HepG2 (cell line): ENCODE data around the gene METTL26. TPM values are rescaled to one million over a fixed set of nuclear protein-coding genes. Genes with fewer than 3 reads are reported as not detected.

Source experiments
- FOXO1 ChIP-seq: sonication (generic); formaldehyde crosslinking; IDR thresholded peaks from 2 replicates; pipeline ENCODE4 v1.4.0; 2020; ENCODE audit warnings: missing genetic modification reagents
- HBP1 ChIP-seq: IDR thresholded peaks from 2 replicates; pipeline ENCODE4 v1.6.1; 2016; ENCODE audit warnings: low read depth, control low read depth
- MAF1 ChIP-seq: sonication (generic); formaldehyde crosslinking; IDR thresholded peaks from 2 replicates; pipeline ENCODE4 v1.5.0; 2020; ENCODE audit warnings: missing genetic modification reagents, borderline replicate concordance
- MYPOP ChIP-seq: sonication (generic); formaldehyde crosslinking; IDR thresholded peaks from 2 replicates; pipeline ENCODE4 v1.8.1; 2023; ENCODE audit warnings: mild to moderate bottlenecking, moderate library complexity, missing genetic modification reagents
- PRMT3 ChIP-seq: sonication (generic); formaldehyde crosslinking; IDR thresholded peaks from 2 replicates; pipeline ENCODE4 v1.8.1; 2022; ENCODE audit warnings: low read depth, mild to moderate bottlenecking, moderate library complexity, missing genetic modification reagents, borderline replicate concordance
- SAFB2 ChIP-seq: sonication (generic); formaldehyde crosslinking; IDR thresholded peaks from 2 replicates; pipeline ENCODE4 v1.5.1; 2020; ENCODE audit warnings: missing genetic modification reagents, low read depth, mild to moderate bottlenecking, borderline replicate concordance
- SMAD3 ChIP-seq: sonication (generic); formaldehyde crosslinking; IDR thresholded peaks from 2 replicates; pipeline ENCODE4 v1.4.0; 2020; ENCODE audit warnings: missing genetic modification reagents
- SMYD3 ChIP-seq: sonication (generic); formaldehyde crosslinking; IDR thresholded peaks from 2 replicates; pipeline ENCODE4 v1.8.1; 2023; ENCODE audit warnings: mild to moderate bottlenecking, missing genetic modification reagents
- STAT5B ChIP-seq: sonication (generic); formaldehyde crosslinking; IDR thresholded peaks from 2 replicates; pipeline ENCODE4 v1.4.0; 2020; ENCODE audit warnings: missing genetic modification reagents
- TCF12 ChIP-seq, 2 experiments: fragments of 450-650 bp in 1 of 2; sonication (generic) in 1 of 2; formaldehyde crosslinking in 1 of 2; IDR thresholded peaks; 2 replicates each; pipeline versions ENCODE4 v1.6.1 to v1.8.0; 2017 to 2022; ENCODE audit warnings: antibody characterized with exemption in 1 of 2, mild to moderate bottlenecking in 1 of 2, missing genetic modification reagents in 1 of 2, moderate library complexity in 1 of 2
- TEAD2 ChIP-seq: sonication (generic); formaldehyde crosslinking; IDR thresholded peaks from 2 replicates; pipeline ENCODE4 v1.9.0; 2021; ENCODE audit warnings: missing genetic modification reagents
- THAP8 ChIP-seq: sonication (generic); formaldehyde crosslinking; IDR thresholded peaks from 2 replicates; pipeline ENCODE4 v1.5.1; 2020; ENCODE audit warnings: missing genetic modification reagents, mild to moderate bottlenecking, borderline replicate concordance
- THRA ChIP-seq: sonication (generic); formaldehyde crosslinking; IDR thresholded peaks from 2 replicates; pipeline ENCODE4 v1.4.0; 2020; ENCODE audit warnings: missing genetic modification reagents, borderline replicate concordance
- ZGPAT ChIP-seq: IDR thresholded peaks from 2 replicates; pipeline ENCODE4 v1.6.1; 2016; ENCODE audit warnings: mild to moderate bottlenecking
- ZNF354B ChIP-seq: sonication (generic); formaldehyde crosslinking; IDR thresholded peaks from 2 replicates; pipeline ENCODE4 v1.8.0; 2022; ENCODE audit warnings: mild to moderate bottlenecking, missing genetic modification reagents
- ZNF704 ChIP-seq: sonication (generic); formaldehyde crosslinking; IDR thresholded peaks from 2 replicates; pipeline ENCODE4 v1.8.1; 2023; ENCODE audit warnings: mild to moderate bottlenecking, inconsistent platforms, moderate library complexity, missing genetic modification reagents, borderline replicate concordance
- ZUFSP ChIP-seq: sonication (generic); formaldehyde crosslinking; IDR thresholded peaks from 2 replicates; pipeline ENCODE4 v1.9.0; 2021; ENCODE audit warnings: missing genetic modification reagents, mild to moderate bottlenecking, borderline replicate concordance
- polyA plus RNA-seq, 8 experiments: library from polyadenylated mRNA; depleted of rRNA in 3 of 8; stranded (reverse) in 7 of 8; unstranded in 1 of 8; fragments of >200 nt; fragmentation: Illumina TruSeq in 4 of 8; extraction: Trizol in 4 of 8; gene quantifications; 2 replicates each; pipeline versions ENCODE4 v1.2.1 to v1.2.3, GENCODE V29; 2011 to 2016; ENCODE audit warnings: low read depth in 4 of 8, missing spikeins in 1 of 8, mixed read lengths in 1 of 8; ENCODE audit not compliant: insufficient read depth in 1 of 8
- total RNA-seq, 5 experiments: library from RNA; depleted of rRNA; stranded (reverse); fragments of >200 nt; fragmentation: Illumina TruSeq; extraction: Trizol; gene quantifications; 2 replicates each; pipeline ENCODE4 v1.2.3, GENCODE V29; 2016; ENCODE audit warnings: low read depth in 1 of 5

Gene METTL26
- total and polyA plus RNA-seq, 2 of the 13 experiments (the other 11 are each of a cell fraction or from before 2014, with no cell fraction given) = 65.5 to 70.1 TPM

GRCh38 chr16:636206-637080 is at the start of gene METTL26 (continued):
- TF ChIP-seq HBP1 (0 out of 2 replicates have a peak, but pooled peaks have one; percentile 51), TCF12 (IDR thresholded peaks at IDR 0.05) (no peak), TCF12 (CRISPR knock-in tag; IDR thresholded peaks at IDR 0.05) (0 out of 2 replicates have a peak, but pooled peaks have one; percentile 23), TEAD2 (no peak), THRA (CRISPR knock-in tag) (0 out of 2 replicates have a peak, but pooled peaks have one; percentile 11), THAP8 (peak; percentile 38; the same call in 1 of the 2 replicates), ZUFSP (no peak), ZGPAT (CRISPR knock-in tag) (peak; percentile 73), ZNF704 (CRISPR knock-in tag) (peak; percentile 58; the same call in 1 of the 2 replicates), STAT5B (no peak; the same call in 1 of the 2 replicates), SMAD3 (CRISPR knock-in tag) (no peak; the same call in 1 of the 2 replicates), ZNF354B (CRISPR knock-in tag) (peak; percentile 52; the same call in 1 of the 2 replicates), SAFB2 (CRISPR knock-in tag) (peak; percentile 21; the same call in 1 of the 2 replicates), SMYD3 (CRISPR knock-in tag) (peak; percentile 30; the same call in 1 of the 2 replicates), MAF1 (CRISPR knock-in tag) (peak; percentile 99), PRMT3 (CRISPR knock-in tag) (no peak; the same call in 1 of the 2 replicates), MYPOP (CRISPR knock-in tag) (no peak; the same call in none of the 2 replicates), FOXO1 (CRISPR knock-in tag) (peak; percentile 68; the same call in 1 of the 2 replicates)
